HG03439 (cell line): ENCODE measurements around the gene BIRC7.
A peak's percentile ranks its signal among the peaks of the same experiment; 100 is the strongest.

Experiments
- ATAC-seq: cut with Tn5 transposase; IDR thresholded peaks from one replicate; pipeline ENCODE4 v1.9.1; 2021; ENCODE audit warnings: mild to moderate bottlenecking, moderate library complexity; ENCODE audit not compliant: unreplicated experiment

The BIRC7 gene

GRCh38 chr20:63261795-63262528 lies 26.3 kb downstream of the BIRC7 start:
- ATAC-seq, result no peak

DNA sequence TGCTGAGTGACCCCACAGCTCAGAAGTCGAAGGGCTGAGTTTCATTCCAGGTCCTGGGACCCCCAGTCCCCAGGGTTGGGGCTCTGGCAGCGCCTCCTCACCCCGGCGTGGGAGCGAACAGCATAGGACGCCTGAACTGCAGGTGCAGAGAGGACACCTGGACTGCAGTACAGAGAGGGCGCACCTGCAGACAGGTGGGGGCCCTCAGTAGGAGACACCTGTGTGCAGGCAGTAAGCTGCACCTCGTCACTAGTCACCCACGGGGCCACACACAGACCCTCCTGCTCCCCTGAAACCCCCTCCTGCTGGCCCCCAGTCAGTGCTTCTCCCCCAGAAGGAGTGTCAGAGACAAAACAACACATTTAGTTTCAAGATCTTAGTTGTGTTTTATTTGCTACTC lies 27.1 kb downstream of the BIRC7 start:
- no peak for ATAC-seq

DNA sequence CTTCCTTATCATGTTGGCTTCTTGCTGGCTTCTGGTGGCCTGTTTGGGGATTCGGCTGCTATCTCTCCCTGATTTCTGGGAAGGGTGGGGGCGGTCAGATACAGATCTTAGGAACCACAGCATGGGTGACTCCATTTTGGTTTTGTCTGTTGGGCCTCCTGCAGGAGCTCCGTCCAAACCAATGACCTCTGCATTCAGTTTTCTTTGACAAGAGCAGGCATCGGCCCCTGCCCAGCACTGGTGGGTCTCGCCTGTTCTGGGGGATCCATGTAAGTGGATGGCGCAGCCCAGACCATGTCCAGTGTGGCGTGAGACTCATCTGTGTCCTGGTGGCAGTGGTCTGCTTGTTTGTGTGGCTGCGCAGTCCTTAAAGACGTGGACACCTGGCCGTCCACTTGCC lies 28.3 kb downstream of the BIRC7 start:
- ATAC-seq, result no peak

- no peak for ATAC-seq
Observed at GRCh38 chr20:63264519-63264918, 28.8 kb downstream of the BIRC7 start.

- ATAC-seq, result no peak
Observed at GRCh38 chr20:63265891-63266515, 30.3 kb downstream of the BIRC7 start.

DNA sequence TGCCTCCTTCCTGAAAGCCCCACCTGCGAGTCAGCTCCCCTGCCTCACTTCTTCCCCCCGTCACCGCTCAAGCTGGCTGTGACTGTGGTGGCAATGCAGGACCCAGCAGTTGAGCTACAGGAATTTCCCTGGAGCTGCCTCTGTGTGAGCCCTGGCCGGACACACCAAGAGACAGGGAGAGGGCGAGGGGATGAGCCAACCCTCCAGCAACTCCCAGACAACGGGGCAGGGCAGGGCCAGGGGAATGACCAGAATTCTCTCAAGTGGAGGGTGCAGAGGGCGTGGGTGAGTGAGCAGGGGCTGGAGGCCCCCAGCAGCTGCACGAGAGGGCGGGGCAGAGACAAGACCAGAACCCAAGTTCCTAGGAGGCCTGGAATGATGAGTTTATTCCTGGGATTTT lies 32.0 kb downstream of the BIRC7 start:
- no peak for ATAC-seq

GRCh38 chr20:63268256-63268655 lies 32.6 kb downstream of the BIRC7 start:
- ATAC-seq, result no peak

GRCh38 chr20:63268671-63269439 lies 33.1 kb downstream of the BIRC7 start:
- no peak for ATAC-seq

- no peak for ATAC-seq
Observed at GRCh38 chr20:63269724-63270123, 34.0 kb downstream of the BIRC7 start.

DNA sequence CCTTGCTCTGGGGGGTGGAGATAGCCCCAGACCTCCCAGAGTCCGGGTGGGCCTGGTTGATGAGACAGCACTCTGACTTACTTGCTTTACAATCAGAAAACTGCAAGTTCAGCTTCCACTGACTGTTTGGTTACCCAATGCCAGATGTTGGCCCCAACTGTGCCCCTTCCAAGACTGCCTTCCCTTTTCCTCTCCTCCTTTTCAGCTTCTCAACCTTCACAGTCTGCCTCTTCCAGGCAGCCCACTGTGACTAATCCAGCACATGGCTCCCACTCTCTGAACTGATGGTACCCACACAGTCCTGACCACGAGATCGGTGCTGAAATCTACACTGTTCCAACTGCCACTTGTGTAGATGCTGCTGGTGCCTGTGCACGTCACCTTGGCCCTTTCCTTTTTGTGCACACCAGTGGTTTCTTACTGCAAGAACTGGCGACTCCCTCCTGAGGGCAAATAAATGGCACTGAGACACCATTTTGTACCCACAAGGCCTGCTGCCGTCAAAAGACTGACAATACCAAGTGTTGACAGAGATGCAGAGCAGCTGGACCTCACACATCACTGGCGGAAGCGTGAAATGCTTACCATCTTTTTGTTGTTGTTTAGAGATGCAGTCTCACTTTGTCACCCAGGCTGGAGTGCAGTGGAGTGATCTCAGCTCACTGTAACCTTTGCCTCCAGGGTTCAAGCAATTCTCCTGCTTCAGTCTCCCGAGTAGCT lies 35.1 kb downstream of the BIRC7 start:
- no peak for ATAC-seq

GRCh38 chr20:63272105-63273058 lies 36.7 kb downstream of the BIRC7 start, which contains the start of gene ARFGAP1:
ARFGAP1 (plus strand) TSS chr20:63272813; CDS start chr20:63275581, 2,768 bp downstream.
- ATAC-seq, result peak; percentile 80

- no peak for ATAC-seq
Observed at GRCh38 chr20:63273059-63273579, 37.4 kb downstream of the BIRC7 start.

GRCh38 chr20:63273635-63274380 lies 38.1 kb downstream of the BIRC7 start:
- ATAC-seq, result no peak

- no peak for ATAC-seq
Observed at GRCh38 chr20:63274381-63275228, 38.9 kb downstream of the BIRC7 start.

DNA sequence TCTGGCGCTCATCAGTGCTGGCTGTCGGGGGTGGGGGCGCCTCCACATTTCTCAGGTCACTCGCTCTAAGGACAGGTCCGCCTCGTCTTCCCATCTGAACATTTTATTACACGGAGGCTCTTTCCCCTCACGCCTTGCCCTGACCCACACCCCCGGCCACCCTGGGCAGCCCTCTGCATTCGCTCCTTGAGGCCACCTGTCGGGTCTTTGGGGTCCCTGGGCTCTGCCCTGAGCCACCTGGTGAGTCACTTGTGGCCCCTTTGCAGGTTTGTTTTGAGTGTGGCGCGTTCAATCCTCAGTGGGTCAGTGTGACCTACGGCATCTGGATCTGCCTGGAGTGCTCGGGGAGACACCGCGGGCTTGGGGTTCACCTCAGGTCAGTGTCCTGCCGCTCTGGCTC lies 40.1 kb downstream of the BIRC7 start:
- ATAC-seq, result no peak

- no peak for ATAC-seq
Observed at GRCh38 chr20:63276956-63277355, 41.3 kb downstream of the BIRC7 start.

DNA sequence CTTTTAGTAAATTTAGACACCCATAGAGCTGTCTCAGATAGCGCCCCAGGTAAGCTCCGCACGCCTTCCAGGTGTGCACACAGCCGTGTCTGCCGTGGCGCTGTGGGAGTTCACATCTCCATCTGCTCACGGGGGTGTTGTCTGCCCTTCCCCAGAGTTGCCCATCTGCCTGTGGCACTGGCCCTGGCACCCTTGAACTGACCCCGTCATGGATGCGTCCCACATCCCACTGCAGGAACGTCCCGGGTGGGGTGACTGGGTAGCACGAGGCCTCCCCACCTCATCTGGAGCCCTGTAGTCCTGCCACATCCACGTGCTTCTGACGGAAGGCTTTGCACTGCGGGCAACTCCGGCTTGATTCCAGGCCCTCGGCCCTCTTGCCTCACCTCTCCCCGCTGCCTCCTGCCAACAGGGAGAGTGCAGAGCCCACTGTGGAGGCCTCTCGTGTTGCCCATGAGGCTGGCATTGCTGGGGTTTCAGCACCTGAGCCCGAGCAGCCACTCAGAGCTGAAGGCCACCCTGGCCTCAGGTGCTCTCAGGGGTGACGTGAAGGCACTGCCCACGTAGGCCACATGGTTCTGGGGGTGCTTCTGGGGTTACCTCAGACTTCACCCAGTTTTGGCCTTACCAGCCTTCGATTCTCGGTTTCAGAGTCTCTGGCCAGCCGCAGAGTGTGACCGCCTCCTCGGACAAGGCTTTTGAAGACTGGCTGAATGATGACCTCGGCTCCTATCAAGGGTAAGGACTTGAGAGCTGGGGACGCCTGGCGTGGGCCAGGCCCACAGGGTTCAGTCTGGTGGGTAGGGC lies 42.0 kb downstream of the BIRC7 start:
- ATAC-seq, result no peak
